Activated naive CD4-positive, alpha-beta T cell treated with anti-CD3 and anti-CD28 coated beads, Interleukin-2, amount 50 U/mL, for 16 hours (primary cell): ENCODE results near the gene UBASH3B.

Experiments used
- DNase-seq: peaks from one replicate; pipeline ENCODE4 v3.0.0-alpha.2; 2020

UBASH3B gene

GRCh38 chr11:122763108-122763507 is 107.6 kb downstream of the UBASH3B start:
- DNase-seq, result no peak

GRCh38 chr11:122764371-122765090 is 109.0 kb downstream of the UBASH3B start:
- no peak for DNase-seq

GRCh38 chr11:122765487-122766131 is 110.1 kb downstream of the UBASH3B start:
- no peak for DNase-seq

DNA sequence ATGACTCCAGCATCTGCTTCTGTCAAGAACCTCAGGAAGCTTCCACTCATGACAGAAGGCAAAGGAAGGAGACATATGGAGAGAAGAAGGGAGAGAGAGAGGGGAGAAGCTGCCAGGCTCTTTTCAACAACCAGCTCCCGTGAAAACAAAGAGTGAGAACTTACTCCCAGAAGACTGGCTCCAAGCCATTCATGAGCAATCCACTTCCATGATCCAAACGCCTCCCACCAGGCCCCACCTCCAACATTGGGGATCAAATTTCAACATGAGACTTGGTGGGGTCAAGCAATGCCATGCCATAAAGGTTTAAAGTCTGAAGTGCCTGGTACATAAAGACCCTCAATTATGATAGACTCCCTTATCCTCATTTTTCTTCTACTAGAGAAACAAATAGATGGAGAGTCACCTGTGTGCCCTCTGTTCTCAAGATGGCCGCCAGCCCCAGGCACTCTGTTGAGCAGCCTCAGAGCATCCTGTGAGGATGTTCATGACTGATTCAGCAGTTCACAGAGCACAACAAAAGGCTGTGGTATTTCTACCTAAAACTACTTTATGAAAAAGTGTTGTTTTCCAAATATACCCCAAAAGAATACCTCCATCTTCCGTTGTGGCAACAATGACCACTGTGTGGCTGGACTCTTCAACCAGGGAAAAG is 113.7 kb downstream of the UBASH3B start:
- no peak for DNase-seq

DNA sequence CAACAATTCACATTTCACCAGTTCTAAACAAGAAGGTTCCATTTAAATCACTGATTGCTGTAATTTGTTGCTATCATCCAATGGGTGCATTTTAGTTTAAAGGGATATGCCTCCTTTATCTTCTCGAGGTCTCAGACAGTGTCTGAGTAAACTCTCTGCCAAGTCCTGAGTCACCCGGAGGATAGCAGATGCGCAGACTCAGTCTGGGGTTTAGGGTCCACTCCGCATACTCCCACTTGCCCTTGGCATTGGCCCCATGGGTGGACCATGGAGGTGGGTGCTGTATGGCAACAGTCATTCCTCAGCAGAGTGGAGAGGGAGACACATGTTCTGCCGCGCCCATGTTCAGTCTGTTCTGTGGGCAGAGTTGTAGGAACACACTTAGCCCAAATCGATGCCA is 117.4 kb downstream of the UBASH3B start:
- DNase-seq, result no peak

- no peak for DNase-seq
Observed at GRCh38 chr11:122773781-122774266, 118.3 kb downstream of the UBASH3B start.

- no peak for DNase-seq
Observed at GRCh38 chr11:122775675-122776271, 120.3 kb downstream of the UBASH3B start.

DNA sequence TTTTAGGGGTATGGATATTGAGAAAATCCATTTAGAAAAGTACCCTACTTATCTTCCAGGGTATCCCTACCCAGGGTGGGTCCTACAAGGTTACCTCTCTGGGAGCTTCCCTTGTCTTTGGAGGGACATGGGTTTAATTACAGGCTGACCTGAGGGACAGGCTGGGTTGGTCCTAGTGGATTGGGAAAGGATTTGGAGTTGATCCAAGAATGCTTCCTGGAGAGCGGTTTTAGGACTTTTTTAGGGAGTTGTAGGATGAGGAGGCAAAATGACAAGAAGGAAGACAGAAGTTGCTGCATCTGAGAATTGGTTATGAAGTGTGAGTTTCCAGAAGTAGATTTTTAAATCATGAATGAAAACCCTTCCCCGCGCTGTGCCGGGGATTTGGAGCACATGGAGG is 121.0 kb downstream of the UBASH3B start:
- DNase-seq, result no peak

DNA sequence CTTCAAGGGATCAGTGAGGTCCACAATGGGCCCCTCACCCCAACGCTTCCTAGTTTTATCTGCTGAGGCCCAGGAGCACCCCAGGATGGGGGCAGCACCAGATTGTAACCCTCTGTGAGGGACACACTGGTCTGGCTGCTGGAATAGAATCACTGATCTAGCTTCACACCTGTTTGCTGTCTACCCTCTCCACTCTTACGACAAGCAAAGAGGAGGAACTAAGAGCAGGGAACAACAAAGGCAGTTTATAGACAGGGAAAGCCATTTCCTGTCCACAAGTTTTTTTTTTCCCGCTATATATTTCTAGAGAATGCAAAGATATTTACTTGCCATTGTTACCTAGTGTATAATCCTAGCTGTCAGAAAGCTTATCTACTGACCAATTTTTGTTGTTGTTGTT is 121.8 kb downstream of the UBASH3B start:
- no peak for DNase-seq

DNA sequence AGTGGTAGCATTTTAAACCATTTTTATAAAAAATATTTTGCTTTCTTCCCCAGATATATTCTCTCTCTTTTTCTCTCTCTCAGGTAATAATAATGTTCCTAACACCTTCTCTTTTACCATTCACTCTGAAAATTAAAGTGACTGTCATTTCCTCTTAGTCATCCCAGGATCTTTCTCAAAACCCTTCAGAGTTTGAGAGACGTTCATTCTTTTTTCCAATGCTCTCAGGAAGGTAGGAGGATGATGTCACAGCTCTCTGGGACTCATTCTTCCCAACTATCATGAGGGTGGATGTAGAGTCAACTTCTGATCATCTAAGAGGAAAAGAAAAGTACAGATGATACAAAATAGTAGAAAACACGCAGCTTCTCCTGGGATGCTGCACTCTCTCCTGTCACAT is 122.6 kb downstream of the UBASH3B start:
- no peak for DNase-seq

DNA sequence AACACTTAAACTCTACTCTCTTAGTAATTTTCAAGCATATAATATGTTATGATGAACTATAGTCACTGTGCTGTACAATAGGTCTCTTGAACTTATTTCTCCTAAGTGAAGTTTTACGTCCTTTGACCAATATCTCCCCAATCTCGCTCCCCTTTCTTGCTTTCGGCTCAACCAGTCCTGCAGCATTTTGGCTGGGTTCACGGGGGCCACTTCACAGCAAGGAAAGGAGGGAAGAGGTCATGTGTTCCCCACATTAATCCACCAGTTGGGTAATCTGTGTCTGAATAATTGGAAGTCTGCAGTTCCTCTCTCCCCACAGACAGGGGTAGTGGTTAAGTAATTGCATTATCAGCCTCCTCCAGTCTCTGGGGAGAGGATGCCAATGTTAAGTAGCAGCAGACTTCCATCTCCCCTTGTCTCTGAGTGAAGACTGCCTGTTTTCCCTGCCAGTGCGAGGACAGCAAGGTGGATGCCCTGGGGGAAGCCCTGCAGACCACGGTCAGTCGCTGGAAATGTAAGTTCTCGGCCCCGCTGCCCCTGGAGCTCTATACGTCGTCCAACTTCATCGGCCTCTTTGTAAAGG is 123.6 kb downstream of the UBASH3B start:
- no peak for DNase-seq

DNA sequence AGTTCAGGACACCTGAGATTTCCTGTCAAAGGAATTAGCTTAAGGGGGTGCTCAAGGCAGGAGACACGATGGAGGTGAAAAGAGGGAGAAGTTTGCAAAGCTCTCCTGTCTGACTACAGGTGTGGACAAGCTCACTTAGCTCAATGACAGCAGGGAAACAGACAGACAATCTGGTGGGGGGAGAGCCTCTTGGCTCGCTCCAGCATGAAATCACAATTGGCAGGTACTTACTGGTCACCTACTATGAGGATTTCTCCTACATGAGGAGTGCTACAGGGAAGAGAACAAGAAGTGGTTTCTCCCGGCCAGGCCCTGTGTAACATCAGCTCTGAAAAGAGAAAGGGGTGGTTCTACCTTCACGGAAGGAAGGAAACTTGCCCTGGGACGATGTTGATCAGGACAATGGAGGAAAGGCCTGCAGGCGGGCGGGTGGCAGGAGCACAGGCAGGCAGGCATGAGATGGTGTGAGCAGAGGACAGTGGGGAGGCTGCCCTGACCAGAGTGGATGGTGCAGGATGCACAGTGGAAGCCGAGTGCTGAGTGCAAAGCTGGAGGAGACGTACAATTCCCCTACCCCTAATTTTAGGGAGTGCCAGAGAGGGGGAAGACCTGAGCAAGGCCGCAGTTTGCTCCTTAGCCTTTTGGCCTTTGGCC is 124.9 kb downstream of the UBASH3B start:
- DNase-seq, result no peak

DNA sequence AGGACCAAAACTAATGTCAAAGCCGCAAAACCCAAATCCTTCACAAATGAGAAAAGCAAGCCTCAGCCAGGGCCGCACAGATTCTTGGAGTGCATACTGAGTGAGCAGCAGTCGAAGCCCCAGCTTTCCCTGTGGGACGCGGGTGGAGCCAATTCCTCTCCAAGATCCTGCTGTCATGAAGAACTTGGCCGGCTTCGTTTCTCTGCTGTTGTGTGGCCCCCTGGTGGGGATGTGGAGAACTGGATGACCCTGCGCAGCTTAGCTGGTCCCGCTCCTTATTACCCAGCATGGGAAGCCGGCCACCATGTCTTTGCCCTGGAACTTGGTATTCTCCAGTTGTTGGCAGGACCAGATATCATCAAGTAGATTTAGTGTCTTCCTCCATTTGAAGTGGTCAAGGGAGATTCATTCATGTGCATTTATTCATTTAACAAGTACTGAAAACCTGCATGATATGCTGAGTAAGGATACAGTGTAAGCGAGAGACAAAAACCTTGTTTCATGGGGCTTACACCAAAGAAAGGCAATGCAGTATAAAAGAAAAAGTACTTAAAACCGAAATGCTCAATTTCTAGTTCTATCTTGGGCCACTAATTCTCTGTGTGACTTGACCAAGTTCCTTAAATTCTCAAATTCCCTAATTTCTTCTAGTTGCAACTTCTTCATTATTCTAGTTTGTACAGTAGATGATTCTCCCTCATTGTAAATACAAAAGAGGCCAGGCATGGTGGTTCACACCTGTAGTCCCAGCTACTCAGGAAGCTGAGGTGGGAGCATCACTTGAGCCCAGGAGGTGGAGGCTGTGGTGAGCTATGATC is 126.1 kb downstream of the UBASH3B start:
- peak; percentile 76 for DNase-seq

DNA sequence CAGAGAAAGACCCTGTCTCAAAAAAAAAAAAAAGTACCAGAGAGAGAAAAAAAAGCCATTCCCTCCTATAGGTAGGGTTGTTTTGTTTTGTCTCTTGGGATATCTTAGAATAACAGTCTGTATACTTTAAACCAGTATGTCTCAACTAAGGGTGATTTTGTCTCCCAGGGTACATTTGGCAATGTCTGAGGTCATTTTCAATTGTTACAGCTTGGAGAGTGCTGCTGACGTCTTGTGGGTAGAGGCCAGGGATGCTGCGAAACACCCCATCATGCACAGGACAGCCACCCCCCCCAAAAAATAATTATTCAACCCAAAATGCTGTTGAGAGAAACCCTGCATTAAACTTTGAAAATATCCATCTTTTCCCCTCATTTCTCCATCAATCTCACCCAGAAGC is 126.7 kb downstream of the UBASH3B start:
- no peak for DNase-seq

- DNase-seq, result no peak
Observed at GRCh38 chr11:122784325-122784955, 128.9 kb downstream of the UBASH3B start.

DNA sequence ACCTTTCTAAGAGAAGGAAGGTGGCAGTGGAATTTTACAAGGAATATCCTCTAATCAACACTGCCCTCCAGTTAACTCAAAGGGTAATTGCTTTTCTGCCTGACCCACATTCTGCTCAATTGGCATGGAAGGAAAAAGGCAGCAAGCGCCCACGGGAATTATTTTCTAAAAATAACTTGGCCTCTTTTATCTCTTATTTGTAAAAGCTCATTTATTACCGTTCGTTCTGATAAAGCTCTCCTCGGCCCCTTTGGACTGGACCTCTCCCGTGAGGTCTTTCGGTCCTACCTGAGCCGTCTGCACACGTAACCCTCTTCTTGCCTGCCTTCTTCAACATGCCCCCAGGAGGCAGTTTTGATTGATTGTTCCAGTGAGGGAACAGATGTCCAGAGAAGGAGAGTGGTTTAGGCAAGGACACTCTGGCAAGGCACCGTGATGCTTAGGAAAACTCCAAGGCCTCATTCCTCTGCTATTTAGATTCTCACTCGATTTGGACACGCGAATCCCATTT is 129.6 kb downstream of the UBASH3B start:
- DNase-seq, result no peak

- DNase-seq, result no peak
Observed at GRCh38 chr11:122786896-122787295, 131.4 kb downstream of the UBASH3B start.

GRCh38 chr11:122788781-122789535 is 133.4 kb downstream of the UBASH3B start:
- DNase-seq, result no peak

- DNase-seq, result no peak
Observed at GRCh38 chr11:122789907-122790306, 134.4 kb downstream of the UBASH3B start.

GRCh38 chr11:122791411-122791810 is 135.9 kb downstream of the UBASH3B start:
- DNase-seq, result no peak
